HG02885 (cell line): Measurements from ENCODE around the gene AKAP8L.
A peak's percentile ranks its signal among the peaks of the same experiment; 100 is the strongest.

Source experiments
- ATAC-seq: cut with Tn5 transposase; IDR thresholded peaks from one replicate; pipeline ENCODE4 v1.9.1; 2021; ENCODE audit warnings: mild to moderate bottlenecking; ENCODE audit not compliant: unreplicated experiment, poor library complexity

AKAP8L gene, protein sequence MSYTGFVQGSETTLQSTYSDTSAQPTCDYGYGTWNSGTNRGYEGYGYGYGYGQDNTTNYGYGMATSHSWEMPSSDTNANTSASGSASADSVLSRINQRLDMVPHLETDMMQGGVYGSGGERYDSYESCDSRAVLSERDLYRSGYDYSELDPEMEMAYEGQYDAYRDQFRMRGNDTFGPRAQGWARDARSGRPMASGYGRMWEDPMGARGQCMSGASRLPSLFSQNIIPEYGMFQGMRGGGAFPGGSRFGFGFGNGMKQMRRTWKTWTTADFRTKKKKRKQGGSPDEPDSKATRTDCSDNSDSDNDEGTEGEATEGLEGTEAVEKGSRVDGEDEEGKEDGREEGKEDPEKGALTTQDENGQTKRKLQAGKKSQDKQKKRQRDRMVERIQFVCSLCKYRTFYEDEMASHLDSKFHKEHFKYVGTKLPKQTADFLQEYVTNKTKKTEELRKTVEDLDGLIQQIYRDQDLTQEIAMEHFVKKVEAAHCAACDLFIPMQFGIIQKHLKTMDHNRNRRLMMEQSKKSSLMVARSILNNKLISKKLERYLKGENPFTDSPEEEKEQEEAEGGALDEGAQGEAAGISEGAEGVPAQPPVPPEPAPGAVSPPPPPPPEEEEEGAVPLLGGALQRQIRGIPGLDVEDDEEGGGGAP

DNA sequence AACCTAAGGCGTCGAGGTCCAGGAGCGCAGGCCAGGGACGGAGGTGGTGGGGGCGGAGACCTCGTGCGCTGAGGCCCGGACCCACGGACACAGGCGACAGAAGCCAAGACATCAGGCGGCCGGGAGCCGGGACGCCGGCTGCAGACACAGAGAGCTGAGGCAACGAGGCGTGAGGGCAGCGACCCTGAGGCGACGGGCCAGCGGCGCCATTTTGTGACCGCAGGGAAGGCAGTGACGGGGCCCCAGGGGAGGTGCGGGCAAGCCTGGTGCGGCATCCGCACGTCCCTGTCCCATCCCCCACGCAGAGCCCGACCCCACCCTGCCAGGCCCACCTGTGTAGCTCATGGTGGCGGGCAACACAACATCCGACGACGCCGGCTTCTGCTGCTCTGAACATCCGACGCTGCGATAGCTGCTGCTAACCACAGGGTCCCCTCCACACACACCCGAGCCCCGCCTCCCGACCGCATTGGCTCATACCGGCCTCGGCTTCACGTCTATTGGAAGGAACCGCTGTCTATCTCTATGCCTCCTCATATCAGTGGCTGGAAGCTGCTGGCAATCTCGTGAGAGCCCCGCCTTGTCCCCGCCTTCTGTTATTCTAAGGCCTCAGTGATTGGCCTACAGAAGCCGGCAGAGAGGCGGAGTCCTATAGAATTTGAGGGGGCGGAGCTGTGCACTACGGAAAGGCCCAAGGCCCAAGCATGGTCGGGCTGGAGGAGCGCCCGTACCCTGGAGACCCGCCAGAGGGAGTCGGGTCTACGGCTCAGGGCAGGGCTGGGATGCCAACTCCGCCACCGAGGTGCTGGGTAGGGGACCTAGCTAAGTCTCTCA, at the start of gene AKAP8L:
Gene AKAP8L (minus strand): TSS at position 410 of the 834 bp plus-strand sequence. CDS start 65 bp downstream, at position 345.
- ATAC-seq = peak; percentile 97

GRCh38 chr19:15467734-15468214, 49.0 kb upstream of the AKAP8L start:
- no peak for ATAC-seq

DNA sequence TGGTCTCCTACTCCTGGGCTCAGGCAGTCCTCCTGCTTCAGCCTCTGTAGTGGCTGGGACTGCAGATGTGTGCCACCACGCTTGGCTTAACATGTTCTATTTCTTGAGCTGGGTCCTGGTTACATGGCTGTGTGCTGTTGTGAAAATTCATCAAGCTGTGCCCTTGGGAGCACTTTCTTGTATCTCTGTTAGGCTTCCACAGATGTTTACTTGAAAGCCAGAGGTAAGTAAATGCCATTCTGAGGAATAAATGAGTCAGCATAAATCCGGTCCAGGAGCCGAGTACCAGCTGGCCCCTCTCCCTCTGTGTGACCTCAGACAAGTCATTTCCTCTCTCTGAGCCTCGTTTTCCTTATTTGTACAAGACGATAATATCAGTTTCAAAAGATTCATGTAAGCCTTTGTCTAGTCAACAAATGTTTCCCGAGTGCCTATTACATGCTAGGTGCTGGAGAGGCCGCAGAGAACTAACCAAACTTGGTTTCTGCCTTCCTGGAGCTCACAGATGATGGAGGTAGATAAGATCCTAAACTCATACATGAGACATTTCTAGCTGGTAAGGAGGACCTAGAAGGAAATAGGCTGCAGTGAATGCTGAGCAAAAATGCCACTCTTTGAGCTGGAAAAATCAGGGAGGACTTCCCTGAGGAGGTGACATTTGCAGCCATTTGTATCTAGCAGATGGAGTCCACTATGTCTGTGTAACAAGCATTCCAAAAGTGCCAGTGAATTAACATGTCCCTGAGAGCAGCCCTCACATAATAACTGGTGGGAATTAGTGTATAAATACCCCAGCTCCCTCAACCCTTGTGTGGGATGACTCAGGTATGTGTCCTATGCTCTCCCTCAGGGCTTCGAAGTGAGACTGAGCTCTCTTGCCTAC, 48.3 kb upstream of the AKAP8L start:
- ATAC-seq = no peak

DNA sequence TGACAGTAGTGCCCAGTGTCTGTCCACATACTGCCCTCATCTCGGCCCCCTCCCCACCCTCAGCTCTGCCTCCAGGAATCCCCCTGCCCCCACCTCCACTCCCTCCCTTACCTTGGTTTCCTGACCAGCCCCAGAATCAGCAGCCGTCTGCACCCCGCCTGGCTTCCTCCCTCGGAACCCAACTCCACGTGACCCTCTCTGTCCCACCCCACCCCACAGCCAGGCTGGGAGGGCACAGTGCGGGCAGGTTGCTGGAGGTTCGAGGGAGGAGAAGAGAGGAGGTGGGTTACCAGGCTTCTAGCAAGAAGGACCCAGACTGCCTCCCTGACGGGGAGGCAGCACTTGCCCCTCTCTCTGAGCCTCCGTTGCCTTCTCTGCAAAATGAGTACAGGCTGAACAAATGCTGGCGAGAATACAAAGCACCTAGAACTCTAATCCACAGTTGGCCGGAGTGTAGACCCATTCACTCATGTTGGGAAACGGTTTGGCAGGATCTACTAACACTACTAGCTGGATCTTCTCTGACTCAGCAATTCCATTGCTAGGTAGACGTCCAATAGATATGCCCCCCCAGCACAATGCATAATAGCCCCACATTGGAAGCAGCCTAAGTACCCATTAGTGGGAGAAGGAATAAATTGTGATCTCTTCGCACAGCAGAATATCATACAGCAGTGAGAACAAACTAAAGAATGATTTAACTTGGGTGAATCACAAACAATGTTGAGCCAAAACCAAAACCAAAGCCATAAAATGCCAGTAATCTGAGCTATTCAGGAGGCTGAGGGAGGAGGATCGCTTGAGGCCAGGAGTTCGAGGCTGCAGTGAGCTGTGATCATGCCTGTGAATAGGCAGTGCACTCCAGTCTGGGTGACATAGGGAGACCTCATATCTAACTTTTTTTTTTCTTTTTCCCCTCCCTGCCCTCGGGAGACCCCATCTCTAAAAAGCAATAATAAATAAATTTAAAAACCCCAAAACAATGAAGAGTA, 45.9 kb upstream of the AKAP8L start, which contains the start of gene RASAL3:
Gene RASAL3 (minus strand): TSS at position 151 of the 992 bp plus-strand sequence. CDS start 186 bp downstream, outside the sequence.
- ATAC-seq = peak; percentile 57

GRCh38 chr19:15463861-15464371, 45.1 kb upstream of the AKAP8L start:
- ATAC-seq = peak; percentile 56

- no peak for ATAC-seq
Observed at GRCh38 chr19:15461694-15462093, 42.9 kb upstream of the AKAP8L start.

GRCh38 chr19:15457701-15458484, 39.1 kb upstream of the AKAP8L start:
- no peak for ATAC-seq

- ATAC-seq = no peak
Observed at GRCh38 chr19:15456871-15457700, 38.3 kb upstream of the AKAP8L start.

GRCh38 chr19:15456441-15456840, 37.7 kb upstream of the AKAP8L start:
- ATAC-seq = no peak

DNA sequence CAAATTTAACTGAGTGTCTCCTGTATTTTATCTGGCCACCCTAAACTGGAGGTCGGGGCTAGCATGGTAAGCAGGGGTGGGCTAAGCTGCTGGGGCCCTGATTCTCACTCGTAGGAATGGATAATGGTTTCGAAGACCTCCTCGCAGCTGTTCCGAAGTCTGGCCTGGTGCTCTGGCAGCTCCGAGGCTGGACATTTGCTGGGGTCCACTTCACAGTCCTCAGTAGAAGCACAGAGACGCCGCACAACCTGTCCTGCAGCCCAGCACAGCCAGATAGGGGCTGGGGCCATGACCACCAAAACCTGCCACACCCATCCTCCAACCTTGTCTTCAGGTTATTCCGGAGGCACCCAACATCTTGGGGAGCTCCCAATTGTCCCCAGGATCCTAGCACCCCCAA, 37.2 kb upstream of the AKAP8L start:
- ATAC-seq = no peak

- ATAC-seq = no peak
Observed at GRCh38 chr19:15453906-15454860, 35.4 kb upstream of the AKAP8L start.

DNA sequence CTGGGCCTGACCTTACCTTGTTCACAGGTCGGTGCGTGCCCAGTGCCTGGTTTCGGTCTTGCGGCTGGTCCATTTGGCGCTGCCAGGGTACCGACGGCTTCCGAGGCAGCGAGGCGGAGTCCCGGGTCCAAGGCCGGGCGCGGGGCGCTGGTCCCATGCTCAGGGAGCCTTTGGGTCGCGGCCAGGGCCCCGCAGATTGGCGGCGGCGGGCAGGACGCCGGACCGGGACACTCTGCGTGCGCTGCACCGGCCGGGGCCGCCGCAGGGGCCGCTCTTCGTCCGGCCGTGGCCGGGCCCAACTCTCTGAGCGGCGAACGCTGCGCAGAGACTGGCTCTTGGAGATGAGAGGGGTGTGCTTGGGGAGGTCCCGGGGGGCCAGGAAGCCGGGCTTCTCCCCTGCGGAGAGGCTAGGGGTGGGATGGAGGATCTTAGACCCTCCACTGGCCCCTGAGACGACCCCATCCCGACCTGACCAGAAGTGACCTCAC, 34.3 kb upstream of the AKAP8L start:
- no peak for ATAC-seq

GRCh38 chr19:15452111-15453047, 33.6 kb upstream of the AKAP8L start:
- no peak for ATAC-seq

DNA sequence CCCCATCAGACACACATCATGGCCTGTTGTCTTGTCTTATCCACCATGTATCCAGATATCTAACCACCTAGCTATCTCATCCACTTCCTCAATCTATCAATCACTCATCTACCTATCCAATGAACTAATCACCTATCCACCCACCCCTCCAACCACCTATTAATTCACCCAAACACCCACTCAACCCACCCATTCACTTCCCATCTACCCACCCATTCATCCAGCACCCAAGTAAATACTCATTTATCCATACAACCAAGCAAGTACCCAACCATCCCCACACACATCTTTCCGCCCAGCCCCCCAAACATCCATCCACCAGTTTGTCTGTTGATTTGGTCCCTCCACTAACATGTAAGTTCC, 31.7 kb upstream of the AKAP8L start:
- ATAC-seq = no peak
